NCI-H2029 (cell line): ENCODE results near the gene UBASH3B.
"Not testable (repeated sequence)": the region's sequence is repeated elsewhere in the genome, so short reads cannot be mapped to it uniquely, and the experiment has no call there.

Source experiments
- DNase-seq: peaks from one replicate; lab custom pipeline; 2025; lab: John Stamatoyannopoulos, UW

The UBASH3B gene, protein sequence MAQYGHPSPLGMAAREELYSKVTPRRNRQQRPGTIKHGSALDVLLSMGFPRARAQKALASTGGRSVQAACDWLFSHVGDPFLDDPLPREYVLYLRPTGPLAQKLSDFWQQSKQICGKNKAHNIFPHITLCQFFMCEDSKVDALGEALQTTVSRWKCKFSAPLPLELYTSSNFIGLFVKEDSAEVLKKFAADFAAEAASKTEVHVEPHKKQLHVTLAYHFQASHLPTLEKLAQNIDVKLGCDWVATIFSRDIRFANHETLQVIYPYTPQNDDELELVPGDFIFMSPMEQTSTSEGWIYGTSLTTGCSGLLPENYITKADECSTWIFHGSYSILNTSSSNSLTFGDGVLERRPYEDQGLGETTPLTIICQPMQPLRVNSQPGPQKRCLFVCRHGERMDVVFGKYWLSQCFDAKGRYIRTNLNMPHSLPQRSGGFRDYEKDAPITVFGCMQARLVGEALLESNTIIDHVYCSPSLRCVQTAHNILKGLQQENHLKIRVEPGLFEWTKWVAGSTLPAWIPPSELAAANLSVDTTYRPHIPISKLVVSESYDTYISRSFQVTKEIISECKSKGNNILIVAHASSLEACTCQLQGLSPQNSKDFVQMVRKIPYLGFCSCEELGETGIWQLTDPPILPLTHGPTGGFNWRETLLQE

DNA sequence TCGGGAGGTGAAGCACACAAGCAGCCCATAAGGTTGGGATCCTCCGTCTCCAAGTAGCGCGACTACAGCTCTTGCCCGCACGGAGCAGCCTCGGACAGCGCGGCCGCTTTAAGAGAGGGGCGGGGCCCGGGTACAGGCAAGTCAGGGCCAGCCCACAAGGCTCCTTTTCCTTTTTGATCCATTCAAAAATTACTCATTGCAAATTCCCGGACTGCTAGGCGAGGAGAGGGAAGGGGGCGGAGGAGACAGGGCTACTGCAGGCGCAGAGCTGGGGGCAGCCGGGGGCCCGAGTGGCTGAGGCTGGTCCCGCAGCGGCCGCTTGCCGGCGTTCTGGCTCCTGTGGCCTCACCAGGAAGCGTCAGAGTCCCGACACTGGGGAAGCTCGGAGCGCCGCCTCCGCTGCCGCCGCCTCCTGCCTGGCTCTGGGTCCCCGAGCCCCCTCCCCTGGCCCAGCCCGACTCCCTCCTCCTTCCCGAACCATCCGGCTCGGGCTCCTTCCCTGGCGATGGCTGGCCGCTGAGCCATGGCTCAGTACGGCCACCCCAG lies at the start of gene UBASH3B:
Gene UBASH3B, plus strand, starts transcription at position 196 of the 546 bp plus-strand sequence. Its CDS starts 328 bp downstream, at position 524.
- DNase-seq: peak; percentile 37

DNA sequence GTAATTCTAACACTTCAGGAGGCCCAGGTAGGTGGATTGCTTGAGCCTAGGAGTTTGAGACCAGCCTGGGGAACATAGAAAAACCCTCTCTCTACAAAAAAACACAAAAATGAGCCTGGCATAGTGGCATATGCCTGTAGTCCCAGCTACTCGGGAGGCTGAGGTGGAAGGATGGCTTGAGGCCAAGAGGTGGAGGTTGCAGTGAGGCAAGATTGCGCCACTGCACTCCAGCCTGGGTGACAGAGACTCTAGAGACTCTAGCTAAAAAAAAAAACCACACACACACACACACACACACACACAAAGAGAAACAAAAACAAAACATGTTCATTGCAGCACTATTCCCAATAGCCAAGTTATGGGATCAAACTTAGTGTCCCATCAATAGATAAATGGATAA lies 48.4 kb upstream of the UBASH3B start:
- DNase-seq: not testable (repeated sequence)

DNA sequence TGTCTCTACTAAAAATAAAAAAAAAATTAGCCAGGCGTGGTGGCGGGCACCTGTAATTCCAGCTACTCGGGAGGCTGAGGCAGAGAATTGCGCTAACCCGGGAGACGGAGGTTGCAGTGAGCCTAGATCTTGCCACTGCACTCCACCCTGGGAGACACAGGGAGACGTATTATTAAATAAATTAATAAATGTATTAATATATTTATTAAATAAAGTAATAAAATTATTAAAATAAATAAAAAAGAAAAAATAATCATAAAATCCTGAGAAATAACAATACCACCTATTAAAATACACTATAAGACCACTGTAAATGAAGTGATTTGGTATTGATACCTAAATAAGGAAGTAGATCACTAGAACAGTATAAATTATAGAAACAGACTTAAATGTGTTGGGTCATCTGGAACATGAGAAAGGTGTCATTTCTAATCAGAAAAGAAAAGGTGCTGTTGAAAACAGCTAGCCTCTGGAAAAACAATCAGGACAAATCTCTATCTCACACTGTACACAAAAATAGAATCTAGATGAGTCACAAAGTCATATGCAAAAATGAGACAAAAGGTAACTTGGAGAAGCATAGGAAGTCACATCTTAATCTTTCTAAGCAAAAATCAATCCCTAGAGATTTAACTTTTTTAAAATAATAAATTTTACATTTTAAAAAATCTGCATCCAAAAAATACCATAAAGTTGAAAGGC lies 43.2 kb upstream of the UBASH3B start:
- DNase-seq: no peak

DNA sequence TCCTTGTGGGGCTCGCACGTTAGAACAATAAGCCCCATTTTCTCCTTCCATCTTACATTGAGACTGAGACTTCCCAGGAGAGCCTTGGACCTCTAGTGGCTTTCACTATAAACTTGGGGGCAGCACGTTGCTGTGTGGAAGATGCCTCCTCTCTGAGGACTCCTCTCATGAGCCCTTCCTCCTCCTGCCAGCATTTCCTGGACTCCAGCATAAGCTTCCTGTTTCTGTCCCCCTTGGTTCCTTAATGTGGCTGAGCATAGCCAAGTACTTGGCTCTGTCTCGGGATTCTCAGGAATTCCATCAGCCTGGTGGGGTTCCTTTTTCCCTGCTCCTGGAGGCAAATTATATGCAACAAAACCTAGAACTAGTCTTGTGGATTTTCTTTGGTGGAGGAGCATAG lies 38.8 kb upstream of the UBASH3B start:
- DNase-seq: no peak

DNA sequence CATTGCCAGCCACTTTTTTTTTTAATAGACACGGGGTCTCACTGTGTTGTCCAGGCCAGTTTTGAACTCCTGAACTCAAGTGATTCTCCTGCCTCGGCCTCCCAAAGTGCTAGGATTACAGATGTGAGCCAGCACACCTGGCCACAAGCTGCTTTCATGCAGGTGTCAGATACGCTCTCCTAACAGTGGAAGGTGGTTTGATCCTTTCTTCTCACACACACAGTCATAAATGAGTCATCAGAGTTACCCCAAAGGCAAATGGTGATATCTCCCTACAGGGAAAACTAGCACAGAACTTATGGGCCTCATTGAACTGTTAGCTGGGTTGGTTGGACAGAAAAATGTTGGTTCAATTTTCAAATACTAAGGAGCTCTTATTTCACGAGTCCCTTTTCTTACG lies 38.2 kb upstream of the UBASH3B start:
- DNase-seq: no peak

DNA sequence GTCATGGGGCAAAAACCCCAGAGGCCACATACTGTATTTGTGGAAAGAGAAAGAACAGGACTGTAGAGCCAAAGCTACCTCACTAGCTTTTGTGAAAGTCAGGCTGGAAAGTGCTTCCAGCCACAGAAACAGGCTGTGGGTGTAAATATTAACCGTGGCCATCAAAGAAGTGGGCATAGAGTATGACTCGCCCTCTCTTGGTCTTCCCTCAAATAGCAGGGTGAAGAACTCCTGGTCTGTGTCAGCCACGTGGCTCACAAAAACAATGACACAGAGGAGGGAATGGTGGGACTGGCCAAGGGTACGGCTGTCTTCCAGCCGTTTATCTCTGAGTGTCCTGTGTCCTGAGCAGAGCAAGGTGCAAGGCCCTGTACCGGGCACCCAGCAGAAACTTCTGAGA lies 37.6 kb upstream of the UBASH3B start:
- no peak for DNase-seq

DNA sequence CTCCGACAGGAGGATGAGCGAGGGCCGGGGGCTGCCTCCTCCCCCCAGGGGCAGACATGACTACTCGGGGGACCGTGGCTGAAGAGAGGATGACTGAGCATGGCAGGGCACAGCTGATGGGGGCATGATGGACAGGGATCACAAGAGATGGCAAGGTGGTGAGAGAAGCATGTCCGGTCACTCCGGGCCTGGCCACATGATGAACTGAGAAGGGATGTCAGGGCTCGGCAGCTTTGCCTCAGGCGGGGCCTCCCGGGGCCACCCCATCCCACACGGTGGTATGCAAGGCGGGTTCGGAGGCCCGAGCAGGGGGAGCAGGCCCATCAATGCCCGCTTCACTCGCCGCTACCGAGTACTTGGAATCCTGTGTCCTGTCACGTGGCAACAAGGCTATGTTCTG lies 36.6 kb upstream of the UBASH3B start:
- no peak for DNase-seq

DNA sequence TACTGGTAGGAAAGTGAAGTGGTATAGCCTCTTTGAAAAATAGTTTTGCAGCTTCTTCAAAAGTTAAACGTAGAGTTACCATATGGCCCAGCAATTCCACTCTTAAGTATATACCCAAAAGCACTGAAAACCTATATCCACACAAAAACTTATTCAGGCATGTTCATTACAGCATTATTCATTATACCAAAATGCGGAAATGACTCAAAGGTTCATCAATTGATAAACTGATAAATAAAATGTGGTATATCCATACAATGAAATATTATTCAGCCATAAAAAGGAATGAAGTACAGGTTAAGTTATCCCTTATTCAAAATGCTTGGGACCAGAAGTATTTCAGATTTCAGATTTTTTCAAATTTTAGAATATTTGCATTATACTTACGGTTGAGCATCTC lies 35.8 kb upstream of the UBASH3B start:
- DNase-seq: no peak

DNA sequence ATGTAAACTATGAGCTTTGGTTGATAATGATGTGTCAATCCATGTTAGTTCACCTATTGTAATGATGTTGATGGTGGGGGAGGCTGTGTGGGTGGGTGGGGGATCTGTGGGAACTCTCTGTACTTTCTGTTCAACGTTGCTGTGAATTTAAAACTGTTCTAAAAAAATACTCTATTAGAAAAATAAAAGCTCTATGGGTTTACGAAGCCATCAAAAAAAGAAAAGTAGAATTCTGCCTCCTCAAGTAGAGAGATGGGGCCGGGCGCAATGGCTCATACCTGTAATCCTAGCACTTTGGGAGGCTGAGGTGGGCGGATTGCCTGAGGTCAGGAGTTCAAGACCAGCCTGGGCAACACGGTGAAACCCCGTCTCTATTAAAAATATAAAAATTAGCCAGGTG lies 30.0 kb upstream of the UBASH3B start:
- not testable (repeated sequence) for DNase-seq

DNA sequence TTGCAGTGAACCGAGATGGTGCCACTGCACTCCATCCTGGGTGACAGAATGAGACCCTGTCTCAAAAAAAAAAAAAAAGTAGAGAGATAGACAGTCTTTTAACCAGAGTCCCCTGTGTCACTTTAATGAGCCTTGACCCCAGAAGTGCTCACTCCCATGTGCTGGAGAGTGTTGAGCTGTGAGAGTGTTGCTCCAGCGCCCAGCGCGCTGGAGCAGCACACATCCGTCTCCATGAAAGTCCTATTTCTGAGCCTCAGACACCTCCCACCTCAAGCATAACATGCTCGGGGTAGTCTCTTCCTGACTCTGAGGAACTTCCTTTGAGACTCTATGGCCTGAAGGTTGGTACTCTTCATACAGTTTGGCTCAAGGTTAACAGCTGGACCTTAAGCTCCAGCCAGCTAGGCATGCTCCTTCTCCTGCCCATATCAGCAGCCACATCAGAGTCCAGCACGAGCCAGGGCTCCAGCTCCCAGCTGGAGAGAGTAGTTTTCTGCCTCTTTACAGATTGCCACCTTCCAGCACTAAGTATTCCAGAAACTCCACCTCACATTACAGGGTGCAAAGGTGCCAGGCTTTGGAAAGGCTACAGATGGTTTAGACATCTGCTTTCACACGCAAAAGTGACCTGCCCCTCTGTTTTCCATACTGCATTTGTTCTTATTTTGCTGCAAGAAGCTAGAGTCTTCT lies 29.4 kb upstream of the UBASH3B start:
- DNase-seq: no peak

DNA sequence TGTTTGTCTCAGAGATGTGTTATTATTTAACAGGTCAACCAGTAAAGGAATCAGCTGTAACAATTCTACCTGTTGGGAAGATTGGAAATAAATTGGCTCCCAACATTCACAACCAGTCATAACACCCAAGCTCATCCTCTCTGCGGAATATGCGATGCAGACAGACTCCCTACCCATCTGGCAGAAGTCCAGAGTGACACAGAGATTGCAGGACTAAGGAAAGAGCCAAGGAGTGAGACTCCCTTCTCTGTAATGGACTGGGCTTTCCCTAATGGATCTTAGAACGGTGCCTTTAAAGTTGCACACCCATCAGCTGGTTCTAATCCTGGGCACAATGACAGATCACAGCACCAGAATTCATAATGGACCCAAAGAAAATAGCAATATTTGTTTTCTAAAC lies 27.8 kb upstream of the UBASH3B start:
- no peak for DNase-seq

DNA sequence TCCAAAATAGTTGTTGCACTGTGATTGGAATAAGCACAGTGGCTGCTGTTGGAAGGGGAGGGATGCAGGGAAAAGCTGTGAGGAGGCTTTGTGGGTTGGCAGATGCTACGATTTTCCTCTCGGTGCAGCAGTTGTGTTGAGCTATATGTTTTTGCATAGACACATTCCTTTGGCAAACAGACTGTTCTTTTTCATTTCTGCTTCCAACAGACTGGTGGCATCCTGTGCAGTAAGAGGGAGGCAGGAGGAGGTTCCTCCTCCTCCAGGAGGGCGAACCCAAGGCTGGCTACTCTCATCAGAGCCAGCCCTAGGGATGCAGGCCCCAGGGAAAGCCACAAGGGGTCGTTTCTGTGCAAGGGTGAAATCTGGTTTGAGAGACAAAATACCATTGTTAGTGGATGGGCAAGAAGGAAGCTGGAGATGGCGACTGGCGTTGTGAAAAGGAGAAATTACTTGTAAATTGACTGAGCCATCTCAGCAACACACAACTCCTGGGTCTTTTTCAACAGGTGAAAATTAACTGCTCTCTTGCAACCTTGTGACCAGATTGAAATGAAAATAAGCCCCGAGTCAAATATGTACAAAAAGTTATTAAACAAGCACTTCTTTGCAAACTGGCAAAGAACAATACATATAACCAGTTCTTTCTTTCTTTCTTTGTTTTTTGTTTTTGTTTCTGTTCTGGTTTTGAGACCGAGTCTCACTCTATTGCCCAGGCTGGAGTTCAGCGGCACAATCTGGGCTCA lies 26.5 kb upstream of the UBASH3B start:
- DNase-seq: peak; percentile 48

DNA sequence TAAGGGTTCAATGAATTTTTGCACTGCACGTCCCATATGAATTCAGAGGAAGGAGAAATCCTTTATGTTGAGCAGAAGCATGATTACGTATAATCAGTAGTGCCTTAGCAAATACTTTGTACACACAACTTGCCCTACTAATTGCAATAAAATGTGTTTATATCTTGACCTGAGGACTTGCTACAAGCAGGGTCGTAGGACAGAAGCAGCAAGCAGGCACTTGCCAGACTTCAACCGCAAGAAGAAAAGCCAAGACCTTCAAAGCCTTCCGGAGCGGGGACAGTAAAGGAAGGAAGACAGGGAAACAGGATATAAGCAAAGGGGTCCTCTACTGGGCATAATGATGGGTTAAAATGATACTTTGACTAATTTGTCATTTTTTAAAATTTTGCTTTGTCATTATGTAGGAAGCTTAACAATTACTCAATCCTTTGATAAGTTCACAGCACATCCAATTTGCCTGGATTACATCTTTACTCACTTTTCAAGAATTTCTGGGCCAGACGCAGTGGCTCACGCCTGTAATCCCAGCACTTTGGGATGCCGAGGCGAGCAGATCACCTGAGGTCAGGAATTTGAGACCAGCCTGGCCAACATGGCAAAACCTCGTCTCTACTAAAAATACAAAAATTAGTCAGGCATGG lies 23.2 kb upstream of the UBASH3B start:
- no peak for DNase-seq

DNA sequence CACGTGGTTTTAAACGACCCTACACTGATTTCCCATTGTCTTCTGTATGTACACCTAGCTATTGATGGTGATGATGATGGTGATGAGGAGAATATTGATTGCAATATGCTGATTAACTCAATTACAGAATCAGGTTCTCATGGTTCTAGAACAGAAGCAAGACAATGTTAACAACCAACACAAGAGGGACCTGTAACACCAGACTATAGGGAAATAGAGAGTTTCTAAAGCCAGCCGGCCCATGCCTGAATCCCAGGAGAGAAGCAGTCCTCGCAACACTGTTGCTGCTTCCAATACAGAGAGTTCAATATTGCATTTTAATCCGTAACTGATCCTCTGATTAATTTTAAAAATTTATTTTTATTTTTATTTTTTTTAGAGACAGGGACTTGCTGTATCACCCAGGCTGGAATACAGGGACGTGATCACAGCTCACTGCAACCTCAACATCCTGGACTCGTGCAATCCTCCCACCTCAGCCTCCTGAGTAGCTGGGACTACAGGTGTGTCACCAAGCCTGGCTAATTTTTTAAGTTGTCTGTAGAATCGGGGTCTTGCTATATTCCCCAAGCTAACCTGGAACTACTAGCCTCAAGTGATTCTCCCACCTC lies 22.2 kb upstream of the UBASH3B start:
- peak; percentile 32 for DNase-seq

DNA sequence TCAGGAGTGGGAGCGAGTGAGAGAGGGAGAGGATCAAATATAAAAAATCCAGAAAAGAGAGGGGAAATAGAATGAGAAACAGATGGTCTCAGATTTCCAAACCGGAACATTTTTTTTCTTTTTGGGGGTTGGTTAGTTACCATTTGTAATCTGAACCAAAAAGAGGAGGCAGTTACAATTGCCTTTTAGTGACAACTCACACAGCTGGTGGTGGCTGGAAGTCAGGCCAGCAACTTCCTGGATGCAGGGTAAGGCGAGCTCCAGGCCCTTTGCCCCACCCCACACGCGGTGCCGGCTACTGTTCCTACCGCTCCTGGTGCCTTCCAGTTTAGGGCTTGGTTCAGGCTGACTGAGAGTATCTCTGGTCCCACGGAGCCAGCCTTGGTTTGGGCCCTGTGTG lies 21.0 kb upstream of the UBASH3B start:
- peak; percentile 32 for DNase-seq

DNA sequence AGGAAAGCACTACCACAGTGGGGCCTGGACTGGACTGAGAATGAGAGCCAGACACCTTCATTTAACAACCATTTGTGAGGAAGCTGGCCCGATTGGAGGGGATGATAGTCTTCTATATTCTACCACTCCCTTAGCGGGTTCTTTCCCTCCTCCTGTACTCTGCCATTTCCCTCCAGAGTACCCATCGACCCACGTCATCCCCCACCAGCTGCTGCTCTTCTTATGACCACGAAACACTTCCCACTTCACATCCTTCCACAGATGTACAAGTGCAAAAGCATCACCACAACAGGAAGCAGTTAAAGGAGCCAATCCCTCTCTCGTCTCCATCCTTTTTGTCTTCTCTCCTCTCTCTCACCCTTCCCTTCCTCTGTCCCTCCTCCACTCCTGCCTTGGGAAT lies 18.0 kb upstream of the UBASH3B start:
- no peak for DNase-seq

DNA sequence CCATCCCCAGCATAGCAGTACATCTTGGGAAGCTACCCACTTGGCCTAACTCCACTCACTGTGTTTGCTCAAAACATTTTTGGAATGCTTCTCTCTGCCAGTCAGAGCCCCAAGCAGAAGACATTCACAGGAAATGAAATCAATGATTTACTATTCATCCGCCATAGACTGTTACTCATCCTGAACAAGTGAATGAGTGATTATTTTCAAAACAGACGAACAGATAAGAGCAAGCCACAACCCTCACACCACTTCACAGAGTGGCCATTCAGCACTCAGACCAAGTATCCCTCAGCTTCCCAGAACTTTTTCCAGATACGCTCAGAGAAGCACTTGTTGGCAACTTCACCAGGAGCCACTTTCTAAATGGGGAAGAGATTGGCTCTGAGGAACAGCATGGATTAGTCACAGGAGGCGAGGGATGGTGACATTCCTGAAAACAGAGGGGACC lies 13.0 kb upstream of the UBASH3B start:
- DNase-seq: no peak

DNA sequence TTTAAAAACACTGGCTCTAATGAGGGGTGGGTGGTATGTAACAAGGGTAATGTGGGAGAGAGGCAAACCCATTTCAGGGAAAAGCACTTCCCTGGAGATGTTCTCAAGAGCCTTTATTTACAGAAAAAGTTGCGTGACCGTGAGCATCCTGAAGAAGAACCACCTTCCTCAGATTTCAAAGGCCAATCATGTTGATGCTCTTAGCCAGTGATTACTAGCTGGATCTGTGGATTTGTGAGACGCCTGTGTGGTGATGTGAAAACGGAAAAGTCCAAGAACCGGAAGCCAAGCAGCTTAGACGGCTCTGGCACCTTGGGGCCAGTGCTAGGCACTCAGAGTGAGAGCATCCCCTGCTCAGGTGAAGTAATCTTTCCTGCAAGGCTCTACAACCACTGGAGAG lies 12.6 kb upstream of the UBASH3B start:
- DNase-seq: no peak

DNA sequence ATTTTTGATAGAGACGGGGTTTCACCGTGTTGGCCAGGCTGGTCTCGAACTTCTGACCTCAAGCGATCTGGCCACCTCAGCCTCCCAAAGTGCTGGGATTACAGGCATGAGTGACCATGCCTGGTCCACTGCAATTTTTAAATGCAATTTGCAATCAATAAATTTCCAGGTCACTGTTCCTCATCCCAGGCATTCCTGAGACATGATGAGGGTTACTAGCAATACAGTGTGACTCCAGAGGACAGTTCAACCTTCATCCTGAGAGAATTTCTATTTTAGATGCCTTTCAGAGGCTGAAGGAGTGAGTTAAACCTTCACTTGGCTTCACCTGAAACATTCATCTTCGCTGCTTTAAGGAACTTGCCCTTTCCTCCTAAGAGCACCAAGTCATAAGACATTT lies 9.7 kb upstream of the UBASH3B start:
- no peak for DNase-seq
